Measurements from ENCODE around the gene CYP1B1.

Gene CYP1B1

DNA sequence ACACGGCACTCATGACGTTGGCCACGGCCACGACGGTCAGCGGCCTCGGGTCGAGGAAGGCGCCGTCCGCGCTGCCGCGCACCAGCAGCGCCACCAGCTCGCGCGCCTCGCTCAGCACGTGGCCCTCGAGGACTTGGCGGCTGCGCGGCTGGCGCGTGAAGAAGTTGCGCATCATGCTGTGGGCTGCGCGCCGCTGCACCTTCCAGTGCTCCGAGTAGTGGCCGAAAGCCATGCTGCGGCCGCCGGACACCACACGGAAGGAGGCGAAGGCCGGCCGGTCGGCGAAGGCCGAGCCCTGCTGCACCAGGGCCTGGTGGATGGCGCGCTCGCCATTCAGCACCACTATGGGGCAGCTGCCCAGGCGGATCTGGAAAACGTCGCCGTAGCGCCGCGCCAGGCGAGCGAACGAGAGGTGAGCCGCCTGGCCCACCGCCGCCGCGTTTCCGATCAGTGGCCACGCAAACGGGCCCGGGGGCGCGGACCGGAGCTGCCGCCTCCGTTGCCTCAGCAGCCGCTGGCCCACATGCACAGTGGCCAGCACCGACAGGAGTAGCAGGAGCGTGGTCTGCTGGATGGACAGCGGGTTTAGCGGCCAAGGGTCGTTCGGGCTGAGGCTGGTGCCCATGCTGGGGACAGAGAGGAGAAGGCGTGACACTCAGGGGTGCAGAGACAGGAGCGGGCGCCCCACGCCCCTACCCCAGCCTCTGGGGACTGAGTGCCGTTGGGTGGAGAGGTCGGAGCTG lies 1.0 kb downstream of the CYP1B1 start:
- no peak for DNase-seq

DNA sequence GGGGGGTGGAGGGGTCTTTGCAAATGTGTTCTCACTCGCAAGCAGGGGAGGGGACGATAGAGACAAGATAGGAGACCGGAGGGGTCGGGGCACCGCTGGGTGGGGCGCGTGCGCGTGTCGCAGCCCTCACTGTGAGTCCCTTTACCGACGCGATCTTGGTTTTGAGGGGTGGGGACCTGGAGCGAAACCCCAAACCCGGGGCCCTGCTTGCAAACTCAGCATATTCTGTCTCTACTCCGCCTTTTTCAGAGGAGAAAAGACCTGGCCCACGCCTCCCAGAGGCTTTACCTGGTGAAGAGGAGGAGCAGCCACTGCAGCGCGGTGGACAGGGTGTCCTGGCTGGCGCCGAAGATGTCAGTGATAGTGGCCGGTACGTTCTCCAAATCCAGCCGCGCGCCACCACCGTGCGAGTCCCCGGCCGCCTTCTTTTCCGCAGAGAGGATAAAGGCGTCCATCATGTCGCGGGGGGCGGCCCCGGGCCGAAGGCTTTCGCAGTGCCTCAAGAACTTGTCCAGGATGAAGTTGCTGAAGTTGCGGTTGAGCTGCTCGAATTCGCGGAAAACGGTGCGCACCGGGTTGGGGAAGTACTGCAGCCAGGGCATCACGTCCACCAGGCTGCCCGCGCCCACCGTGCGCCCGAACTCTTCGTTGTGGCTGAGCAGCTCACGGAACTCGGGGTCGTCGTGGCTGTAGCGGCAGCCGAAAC lies 1.7 kb downstream of the CYP1B1 start:
- no peak for DNase-seq

DNA sequence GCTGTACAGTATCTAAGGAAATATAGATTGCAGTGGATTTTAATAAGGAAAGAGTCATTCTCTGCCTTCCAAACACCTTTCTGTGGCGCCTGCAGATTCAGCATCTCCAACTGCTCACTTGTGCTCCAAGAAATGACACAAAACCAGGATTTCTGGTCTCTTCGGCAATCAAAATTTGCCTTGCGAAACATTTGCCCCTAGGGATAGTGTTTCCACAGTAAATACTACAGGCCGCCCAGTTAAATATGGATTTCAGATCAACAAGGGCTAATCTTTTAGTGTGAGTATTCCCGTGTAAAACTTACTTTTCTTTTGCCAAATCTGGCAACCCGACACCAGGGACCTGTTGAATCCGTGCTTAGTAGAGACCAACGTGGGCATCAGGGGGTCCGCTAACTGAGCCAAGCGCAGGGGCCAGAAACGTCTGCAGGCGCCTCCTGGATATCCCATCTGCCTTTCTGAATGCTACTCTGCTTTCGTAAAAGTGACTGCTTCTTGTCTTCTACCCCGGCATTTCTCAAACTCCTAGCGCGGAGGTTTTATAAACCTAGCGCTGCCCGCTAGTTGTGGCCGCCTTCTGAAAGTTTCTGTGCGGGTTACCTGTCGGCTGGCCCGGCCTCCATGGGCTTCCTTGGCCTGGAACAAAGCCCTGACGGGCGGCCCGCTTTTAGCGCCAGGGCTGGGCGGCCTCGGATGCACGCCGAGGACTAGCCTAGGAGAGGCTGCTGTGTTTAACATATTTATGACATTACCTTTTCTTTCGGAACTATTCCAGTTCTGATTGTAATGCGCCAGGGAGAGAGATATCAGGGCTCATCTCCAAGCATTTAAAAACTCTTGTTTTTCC lies 2.5 kb downstream of the CYP1B1 start:
- DNase-seq = no peak

DNA sequence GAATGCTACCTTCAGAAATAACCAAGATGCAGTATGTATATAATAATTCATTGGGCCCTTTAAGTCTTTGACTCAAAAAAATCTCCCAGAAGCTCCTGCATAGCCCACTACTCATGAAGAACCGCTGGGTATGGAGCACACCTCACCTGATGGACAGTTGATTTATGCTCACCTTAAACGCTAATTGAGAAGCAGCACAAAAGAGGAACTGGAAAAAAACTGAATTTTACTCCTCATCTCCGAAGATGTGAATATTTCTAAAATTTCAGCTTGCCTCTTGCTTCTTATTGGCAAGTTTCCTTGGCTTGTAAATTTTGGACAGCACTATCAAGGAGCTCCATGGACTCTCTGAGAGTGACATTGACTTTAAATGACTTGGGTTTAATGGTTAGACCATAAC lies 5.5 kb downstream of the CYP1B1 start:
- DNase-seq = no peak

DNA sequence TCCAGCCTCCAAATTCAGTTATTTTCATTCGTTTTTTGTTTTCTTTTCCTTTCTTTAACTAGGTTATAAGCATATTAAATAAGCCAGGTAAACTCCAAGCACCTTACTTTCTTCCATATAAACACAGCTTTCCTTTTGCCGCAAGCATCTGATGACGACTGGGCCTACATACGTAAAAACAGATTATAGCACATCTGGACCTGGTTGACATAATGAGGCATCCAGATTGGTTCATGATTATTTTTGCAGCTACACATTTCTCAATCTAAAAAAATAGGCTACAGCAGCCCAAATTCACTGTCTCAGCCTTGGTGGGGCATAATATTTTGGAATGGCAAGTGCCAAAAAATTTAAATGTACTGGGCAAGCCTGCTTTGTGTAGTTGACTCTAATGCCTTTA lies 7.7 kb downstream of the CYP1B1 start:
- DNase-seq = no peak

DNA sequence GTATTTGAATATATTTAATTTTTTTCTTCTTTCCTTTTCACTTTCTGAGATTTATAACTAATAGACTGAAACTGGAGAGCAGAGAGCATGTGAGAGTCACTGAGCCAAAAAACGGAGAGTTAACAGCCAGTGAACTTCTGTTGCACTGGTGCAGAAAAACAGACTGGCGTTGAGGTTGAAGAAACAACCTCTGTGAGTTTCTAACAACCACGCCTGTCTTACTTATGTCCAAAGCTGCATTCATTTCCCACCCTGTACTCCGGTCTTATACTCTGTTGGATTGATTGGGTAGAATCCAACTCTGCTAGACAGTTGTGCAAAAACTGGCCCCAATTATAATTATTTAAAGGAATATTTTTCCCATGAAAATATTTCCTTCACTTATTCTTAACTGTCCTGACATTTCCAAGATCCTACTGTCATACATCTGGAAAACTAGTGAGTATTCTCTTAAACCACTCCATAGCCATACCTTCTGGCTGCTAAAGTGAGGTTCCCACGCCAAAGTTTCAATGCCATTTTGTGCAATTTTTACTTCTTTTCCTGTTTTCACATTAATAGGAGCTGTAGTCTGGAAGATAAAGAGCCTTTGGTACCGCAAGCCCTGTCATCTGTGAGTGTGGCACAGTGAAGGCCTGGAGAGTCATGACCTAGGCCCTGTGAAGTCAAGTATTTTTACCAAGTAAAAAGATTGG lies 9.4 kb downstream of the CYP1B1 start:
- DNase-seq = no peak

DNA sequence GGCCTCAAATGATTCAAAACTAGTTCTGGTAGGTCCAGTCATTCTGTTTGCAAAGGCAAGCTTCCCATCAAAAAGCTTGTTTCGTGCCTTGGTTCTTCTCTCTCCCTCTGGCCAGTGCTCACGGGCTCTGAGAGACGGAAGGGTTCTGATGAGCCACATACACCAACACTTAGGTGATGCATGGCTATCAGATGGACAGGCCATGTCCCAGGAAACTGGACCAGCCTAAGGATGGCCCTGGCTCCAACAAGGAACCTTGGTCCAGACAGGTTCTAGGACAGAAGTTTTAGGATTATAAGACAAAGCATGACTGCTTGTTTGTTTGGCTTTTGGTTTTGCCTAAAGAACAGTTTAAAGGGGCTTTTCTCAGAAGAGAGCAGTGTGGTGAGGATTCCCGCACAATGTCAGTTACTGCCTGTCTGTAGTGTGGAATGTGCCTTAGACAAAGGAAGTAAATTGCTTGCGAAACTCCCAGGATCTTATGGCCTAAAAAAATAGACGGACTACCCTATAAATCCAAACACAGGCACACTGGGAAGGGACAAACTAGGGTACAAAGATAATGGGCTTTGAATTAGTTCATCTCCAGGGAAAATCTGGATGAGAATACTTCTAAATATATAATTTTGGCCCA lies 10.3 kb downstream of the CYP1B1 start:
- DNase-seq = no peak

DNA sequence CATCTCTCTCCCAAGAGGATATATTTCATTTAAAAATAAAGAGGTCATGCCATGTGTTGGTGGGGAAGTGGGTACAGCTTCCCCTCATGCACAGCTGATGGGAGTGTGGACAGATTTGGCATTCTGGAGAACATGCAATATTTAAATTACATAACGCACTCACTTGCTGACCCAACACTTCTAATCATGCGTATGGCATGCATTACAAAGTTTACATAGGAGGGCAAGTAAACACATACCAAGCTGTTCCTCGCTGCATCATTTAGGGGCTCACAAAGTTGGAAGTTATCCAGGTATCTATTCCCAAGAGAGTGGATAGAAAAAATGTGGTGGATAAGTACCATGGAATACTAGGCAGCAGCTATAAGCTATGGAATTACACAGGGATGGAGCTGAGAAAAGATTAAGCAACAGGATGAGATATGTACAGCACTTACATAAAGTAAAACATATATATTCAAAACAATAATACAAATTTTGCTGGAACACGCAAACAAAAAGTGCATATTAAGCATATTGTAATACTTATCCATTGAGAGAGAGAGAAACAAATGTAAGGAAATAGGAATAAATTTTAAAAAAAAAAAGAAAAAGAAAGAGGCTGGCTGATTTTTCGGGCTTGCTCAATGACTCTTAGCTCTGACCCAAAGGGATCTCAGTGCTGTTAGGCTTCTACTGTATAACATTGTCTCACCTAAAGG lies 11.0 kb downstream of the CYP1B1 start:
- DNase-seq = no peak

DNA sequence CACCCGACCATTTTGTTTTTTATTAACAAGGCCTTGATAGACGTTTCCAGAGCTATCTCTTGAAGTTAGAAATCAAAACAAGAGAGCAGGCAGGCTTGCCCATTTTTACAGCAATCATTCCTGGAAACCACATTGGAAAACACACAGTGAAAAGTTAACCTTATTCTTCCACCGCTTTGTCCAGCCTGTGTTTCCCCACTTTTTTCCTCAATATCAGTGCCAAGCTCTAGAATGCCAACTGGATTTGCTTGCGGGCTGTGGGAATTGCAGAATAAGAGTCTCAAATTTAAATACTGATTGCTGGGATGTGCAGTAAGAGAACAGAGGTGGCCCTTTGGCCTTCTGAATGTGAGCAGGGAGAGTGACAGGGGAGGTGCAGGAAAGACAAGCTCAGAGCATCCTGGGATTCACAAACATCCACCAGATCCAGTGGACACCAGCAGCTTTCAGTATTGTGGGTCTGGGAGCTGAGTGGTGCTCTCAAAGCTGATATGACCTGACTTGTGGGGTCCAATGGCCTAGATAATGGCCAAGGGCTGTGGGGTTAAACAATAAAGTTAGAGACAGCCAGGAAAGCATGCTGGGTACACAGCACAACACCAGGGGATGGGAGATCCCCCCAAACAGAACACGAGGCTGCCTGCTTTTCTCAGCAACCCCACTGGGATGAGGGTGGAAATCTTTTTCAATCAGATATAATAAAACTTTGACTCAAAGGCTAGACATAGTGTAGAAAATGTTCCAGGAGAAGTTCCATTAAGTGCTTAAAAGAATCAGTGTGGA lies 15.5 kb downstream of the CYP1B1 start:
- DNase-seq = no peak

DNA sequence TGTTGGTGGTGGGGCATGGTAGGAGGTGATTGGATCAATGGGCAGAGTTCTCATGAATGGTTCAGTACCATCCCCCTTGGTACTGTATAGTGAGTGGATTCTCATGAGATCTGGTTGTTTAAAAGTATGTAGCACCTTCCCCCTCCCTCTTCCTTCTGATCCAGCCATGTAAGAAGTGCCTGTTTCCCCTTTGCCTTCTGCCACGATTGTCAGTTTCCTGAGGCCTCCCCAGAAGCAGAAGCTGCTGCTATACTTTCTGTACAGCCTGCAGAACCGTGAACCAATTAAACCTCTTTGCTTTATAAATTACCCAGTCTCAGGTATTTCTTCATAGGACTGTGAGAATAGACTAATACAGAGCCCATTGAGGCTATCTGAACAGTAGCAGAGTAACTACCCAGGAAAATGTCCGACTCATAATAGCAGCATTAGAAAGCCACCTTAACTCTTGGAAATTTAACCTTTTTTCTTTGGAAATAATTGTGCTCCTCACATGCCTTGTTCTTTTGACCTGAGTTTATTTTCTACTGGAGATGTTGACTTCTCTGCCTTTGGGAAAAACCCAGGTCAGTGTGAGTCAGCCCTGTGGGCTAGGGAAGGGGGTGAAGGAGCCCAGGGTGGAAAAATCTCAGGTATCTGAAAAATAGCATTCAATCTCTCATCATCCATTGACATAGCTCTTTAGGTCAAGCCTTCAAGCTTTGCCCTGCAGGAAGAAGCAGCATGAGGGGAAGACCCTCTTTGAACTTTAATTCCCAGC lies 18.1 kb downstream of the CYP1B1 start:
- no peak for DNase-seq

DNA sequence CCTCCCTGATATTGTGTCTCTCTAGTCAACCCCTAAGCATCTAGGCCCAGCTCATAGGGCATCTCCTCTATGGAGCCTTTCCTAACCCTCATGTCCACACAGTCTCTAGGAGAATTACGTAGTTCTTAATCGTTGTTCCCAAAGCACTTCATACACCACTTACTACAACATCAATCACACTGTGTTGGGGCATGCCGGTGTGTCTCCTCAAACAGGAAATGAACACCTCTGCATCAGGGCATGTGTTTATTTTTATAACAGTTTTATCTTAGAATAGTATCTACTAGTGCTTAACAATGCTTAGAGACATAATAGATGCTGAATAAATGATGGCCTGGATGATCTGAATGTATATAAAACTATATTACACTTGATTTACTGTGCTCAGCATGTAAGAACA lies 19.7 kb downstream of the CYP1B1 start:
- DNase-seq = no peak

DNA sequence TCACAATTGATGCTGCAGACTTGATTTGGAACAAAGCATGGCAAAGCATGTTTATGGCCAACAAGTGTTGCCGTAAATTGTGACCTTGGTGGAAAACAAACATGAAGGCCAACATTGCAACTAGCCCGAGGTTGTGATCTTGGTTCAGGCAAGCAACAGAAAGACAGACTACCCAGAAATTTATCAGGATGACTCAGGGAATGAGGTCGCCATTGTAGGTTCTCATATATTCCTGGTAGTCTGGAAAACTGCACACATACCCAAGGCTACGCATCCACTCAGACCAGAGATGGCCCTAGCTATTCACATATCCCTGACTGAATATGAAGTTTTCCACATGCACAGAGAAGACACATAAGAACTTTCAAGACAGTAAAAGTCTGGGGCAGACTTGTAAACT lies 30.1 kb downstream of the CYP1B1 start:
- no peak for DNase-seq

DNA sequence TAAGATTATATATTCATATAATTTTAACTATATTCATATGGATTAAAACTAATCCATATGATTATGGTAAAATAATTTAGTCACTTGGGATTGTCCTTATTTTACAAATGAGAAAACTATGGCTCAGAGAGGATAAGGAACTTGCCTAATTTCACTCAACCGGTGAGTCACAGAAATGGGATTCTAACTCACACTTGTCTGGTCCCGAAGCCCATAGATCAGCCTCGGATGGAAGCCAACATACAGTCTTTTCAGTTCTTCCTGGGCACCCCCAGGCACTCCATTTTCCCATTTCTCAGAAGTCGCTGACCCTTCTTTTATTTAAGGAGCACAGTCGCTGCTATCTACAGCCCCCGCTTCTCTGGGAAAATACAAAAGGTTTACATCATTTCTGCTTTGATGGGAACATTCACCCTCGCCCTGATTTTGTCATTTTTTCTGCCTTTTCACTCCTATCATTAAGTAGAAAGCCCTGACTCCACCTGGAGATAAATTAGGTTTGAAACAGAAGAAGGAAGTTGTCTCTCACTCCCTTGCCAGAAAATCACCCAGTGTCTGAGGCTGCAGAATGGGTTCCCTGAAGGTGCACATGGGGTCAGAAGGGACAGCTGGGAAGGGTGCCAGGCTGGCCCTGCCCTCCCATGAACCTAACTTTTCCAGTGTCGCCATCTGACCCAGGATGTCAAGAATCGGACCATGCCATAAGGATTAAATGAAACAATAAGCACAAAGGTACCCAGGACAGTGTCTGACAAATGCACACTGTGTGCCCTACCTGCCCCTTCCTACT lies 36.6 kb downstream of the CYP1B1 start:
- no peak for DNase-seq

DNA sequence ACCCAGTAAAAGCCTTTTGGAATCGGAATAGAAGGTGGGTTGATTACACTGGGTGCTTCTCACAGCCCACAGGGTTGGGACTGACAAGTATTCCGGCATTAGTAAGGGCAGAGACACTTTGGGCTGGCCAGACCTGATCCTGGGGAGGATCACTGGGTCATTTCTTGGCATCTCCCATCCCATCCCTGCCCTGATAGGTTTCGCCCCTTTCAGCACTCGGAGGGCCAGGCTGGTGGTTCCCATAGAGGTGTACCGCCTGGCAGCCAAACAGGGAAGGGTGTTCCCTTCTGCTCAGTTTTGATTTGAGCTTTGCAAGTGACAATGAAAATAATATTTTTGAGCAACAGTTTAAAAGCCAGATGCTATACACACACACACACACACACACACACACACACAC lies 37.3 kb downstream of the CYP1B1 start:
- no peak for DNase-seq

DNA sequence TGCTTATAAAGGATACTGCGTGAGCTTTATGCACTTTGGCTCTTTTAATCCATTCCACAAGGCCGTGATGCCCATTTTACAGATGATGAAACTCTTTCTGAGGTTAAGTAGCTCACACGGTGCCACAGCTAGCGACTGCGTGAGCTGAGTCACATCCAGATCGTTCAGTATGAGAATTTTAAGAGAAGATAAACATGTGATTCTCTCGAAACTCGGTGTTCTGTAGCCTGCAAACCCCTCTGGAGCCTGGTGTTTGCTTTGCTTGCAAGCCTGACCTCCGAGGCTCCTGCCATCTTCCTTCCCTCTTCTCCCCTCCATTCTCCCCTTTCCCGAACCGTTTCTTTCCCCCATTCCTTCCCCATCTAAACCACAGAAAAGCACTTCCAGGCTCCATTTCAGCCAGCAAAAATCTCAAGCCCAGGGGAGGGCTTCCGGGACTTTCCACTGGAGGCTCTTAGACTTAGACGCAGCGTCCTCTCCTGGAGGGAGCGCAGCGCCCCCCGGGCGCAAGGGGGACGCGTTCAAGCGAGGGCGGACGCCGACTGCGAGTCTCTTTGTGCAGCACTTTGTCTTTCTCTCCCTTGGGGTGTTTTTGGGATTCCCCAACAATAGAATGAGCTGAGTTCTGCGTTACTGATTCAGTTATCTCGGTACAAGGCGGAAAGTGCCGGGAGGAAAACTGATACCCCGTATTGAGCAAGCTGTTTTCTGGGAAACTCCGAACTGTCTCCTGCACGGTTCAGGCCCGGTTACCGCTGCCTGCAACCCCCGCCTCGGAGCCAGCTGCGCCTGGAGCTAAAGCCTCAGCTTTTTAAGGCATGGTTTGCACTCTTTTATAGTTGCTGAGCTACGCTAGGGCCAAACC lies 38.0 kb downstream of the CYP1B1 start:
- no peak for DNase-seq

DNA sequence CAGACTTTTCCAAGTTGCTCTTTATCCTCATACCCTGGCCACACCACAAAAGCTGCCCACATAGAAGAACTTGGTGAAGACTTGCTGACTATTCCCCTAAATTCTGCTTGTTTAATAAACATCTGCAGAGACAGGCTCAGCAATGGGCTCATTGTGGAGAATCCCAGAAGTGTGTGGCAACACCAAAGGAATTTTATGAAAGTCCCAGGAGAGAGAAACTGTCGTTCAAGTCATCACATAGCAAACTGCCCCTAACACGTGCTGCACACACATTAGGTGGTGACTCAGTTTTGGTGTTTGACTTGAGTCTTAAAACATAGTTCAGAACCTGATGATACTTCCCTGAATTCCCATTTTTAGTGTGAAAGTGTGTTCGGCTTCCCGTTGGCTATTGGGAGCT lies 38.6 kb downstream of the CYP1B1 start:
- no peak for DNase-seq

DNA sequence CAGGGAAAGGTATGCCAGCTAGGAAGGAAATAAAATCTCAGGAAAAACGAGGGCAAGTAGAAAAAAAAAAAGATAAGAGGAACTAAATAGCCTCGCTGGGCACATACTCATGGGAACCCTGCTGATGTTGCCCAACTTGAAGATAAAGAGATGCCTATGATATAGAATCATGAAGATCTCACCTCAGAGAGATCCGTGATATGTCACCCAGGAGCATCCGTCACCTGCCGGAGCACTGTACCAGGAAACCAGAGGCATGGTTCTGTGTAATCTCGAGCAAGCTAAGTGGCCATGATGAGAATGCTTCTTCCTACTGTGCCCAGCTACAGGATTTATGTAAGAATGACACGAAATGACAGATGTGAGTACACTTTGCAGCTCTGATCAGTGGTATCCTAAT lies 40.0 kb downstream of the CYP1B1 start:
- no peak for DNase-seq

DNA sequence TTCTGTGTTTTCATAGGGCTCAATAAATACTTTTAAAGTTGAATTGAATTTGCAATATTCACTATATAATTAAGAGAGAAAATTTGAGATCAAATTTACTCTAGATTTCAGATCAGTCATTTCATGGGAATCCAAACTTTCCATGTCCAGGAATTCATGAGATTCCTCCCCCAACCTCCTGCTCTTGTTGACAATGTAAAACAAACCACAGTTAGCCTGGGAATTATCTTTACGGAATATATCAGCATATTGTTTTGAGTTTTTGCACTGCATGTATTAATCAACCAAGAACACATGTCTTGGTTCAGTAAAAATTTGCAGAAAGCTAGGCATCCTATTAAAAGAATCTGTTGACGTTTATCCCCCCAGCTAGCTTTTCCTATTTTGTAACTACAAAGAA lies 42.3 kb downstream of the CYP1B1 start:
- DNase-seq = no peak

DNA sequence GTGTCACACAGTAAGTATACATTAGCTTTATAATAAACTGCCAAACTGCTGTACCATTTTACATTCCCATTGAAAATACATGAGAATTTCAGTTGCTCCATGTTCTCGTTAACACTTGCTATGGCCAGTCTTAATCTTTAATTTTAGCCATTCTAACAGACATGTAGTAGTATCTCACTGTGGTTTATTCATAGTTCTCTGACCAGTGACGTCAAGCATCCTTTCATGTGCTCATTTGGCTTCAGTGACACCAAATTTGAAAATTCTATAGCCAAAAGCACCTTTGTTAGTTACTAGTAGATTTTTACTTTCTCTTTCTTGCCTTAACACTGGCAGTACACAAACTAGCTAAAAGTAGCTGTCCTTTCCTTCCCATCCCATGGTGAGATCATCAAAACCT lies 43.0 kb downstream of the CYP1B1 start:
- DNase-seq = no peak

All from NCI-H1436 (cell line).